ENCODE measurements around the gene SCFD2. TPM values are rescaled to one million over a fixed set of nuclear protein-coding genes. Genes with fewer than 3 reads are reported as not detected.
"Not testable (repeated sequence)": the region's sequence is repeated elsewhere in the genome, so short reads cannot be mapped to it uniquely, and the experiment has no call there.

The SCFD2 gene
- total and polyA plus RNA-seq, 2 experiments from 2014 or later, result 30.7 to 33.2 TPM

DNA sequence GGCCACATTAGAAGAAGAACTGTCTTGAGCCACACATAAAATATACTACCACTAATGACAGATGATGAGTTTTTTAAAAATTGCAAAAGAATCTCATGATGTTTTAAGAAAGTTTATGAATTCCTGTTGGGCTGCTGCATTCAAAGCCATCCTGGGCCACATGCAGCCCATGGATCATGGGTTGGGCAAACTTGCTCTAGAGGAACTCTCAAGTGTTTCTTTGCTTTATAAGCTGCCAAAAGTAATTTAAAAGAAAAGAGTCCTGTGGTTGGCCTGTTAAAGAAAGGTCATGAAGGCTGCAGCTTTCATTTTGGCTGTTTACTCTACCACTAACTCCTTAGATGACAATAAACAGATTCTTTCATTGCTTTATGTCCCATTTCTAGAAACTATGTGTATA lies 218.2 kb downstream of the SCFD2 start:
- no peak overlapping the region for H3K4me2 ChIP-seq (ENCODE audit: unreplicated experiment)
- no peaks in the 10 kb centered on the region for H3K27me3 ChIP-seq (replicated peaks; ENCODE audit: insufficient read depth)
- no peak for TF ChIP-seq EZH2 (IDR thresholded peaks at IDR 0.05; ENCODE audit: insufficient read depth, poor library complexity, severe bottlenecking)
- no peak for TF ChIP-seq EZH2phosphoT487 (IDR thresholded peaks at IDR 0.05; ENCODE audit: insufficient read depth, low read depth)
- no peaks in the 10 kb centered on the region for H3K9me3 ChIP-seq (ENCODE audit: low read depth)
- no peak overlapping the region for H3K4me3 ChIP-seq
- in situ Hi-C loops (cut with MboI), result no loop called here
- H3K9me2 ChIP-seq (ENCODE audit: insufficient read depth), result peaks cover 5% of the 10 kb centered on the region; the same call in 1 of the 2 replicates
- no peak overlapping the region for H2AFZ ChIP-seq
- peaks cover 13% of the 10 kb centered on the region for H3K79me2 ChIP-seq (ENCODE audit: insufficient read depth)
- peaks cover 9% of the 10 kb centered on the region; the same call in 1 of the 2 replicates for H3K36me3 ChIP-seq (ENCODE audit: low read depth)
- DNase-seq, result no peak
- no peak overlapping the region for H3K9ac ChIP-seq
- H3K27ac ChIP-seq, result no peak overlapping the region
- no peaks in the 10 kb centered on the region for H3F3A ChIP-seq (ENCODE audit: insufficient read depth)
- 0 out of 2 replicates have a peak, but pooled peaks cover 8% of the 10 kb centered on the region for H3K4me1 ChIP-seq (ENCODE audit: insufficient read depth)
- H4K20me1 ChIP-seq (ENCODE audit: insufficient read depth), result no peaks in the 10 kb centered on the region

DNA sequence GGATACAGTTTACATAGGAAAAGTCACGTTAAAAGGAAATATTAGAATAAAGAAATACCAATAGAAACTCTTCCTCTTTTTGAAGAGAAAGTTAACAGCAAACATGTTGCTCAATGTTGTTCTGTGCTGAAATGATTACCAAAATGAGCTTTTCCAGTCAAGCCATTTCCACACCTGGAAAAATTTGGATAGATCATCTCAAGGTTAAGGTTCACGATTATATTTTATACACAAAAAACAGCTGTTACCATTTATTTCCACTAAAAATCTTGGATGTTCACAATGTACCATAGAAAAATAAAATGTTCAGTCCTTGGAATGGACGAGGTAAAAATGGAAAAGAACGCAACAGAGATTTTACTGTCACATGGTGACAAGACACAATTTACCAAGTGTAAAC lies 218.7 kb downstream of the SCFD2 start:
- no peaks in the 10 kb centered on the region for H3K9me3 ChIP-seq (ENCODE audit: low read depth)
- H3K4me1 ChIP-seq (ENCODE audit: insufficient read depth), result 0 out of 2 replicates have a peak, but pooled peaks cover 8% of the 10 kb centered on the region
- no peak overlapping the region for H3K4me2 ChIP-seq (ENCODE audit: unreplicated experiment)
- no peak overlapping the region for H3K9ac ChIP-seq
- TF ChIP-seq EZH2 (IDR thresholded peaks at IDR 0.05; ENCODE audit: insufficient read depth, poor library complexity, severe bottlenecking) (no peak), EZH2phosphoT487 (IDR thresholded peaks at IDR 0.05; ENCODE audit: insufficient read depth, low read depth) (no peak)
- DNase-seq, result no peak
- H2AFZ ChIP-seq, result no peak overlapping the region
- WGBS, 2 experiments (ENCODE audit: low coverage in 1 of 2, low lambda C conversion rate in 2 of 2, missing lambda C conversion rate in 2 of 2), result 94 to 98% methylated on average over 4 of the region's 4 CpGs
- no peaks in the 10 kb centered on the region for H3K27me3 ChIP-seq (replicated peaks; ENCODE audit: insufficient read depth)
- H3F3A ChIP-seq (ENCODE audit: insufficient read depth), result no peaks in the 10 kb centered on the region
- peaks cover 9% of the 10 kb centered on the region; the same call in 1 of the 2 replicates for H3K36me3 ChIP-seq (ENCODE audit: low read depth)
- H4K20me1 ChIP-seq (ENCODE audit: insufficient read depth), result no peaks in the 10 kb centered on the region
- H3K79me2 ChIP-seq (ENCODE audit: insufficient read depth), result peaks cover 13% of the 10 kb centered on the region
- no peak overlapping the region for H3K4me3 ChIP-seq
- no peak overlapping the region for H3K27ac ChIP-seq
- in situ Hi-C loops (cut with MboI), result no loop called here
- peaks cover 2% of the 10 kb centered on the region; the same call in 1 of the 2 replicates for H3K9me2 ChIP-seq (ENCODE audit: insufficient read depth)

DNA sequence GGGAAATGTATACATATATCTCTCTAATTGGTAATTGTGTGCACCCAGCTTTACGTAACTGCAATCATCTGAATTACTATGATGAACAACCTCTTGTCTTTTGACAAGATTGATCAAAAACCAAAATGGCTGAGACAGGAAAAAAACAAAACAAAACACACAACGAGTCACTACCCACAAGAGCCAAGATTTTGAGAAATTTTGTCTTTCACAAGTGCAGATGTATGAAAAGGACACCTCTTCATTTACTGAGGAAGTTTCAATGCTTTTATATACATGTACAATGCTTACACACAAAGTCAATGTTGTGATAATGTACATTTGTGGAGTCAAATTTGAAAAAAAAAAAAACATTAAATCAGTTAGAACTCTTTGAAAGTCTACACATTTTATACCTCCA lies 224.6 kb downstream of the SCFD2 start:
- no peak overlapping the region for H2AFZ ChIP-seq
- H3K27ac ChIP-seq, result no peak overlapping the region
- 0 out of 2 replicates have a peak, but pooled peaks cover 6% of the 10 kb centered on the region for H3K79me2 ChIP-seq (ENCODE audit: insufficient read depth)
- H3K9me2 ChIP-seq (ENCODE audit: insufficient read depth), result no peaks in the 10 kb centered on the region
- no peaks in the 10 kb centered on the region for H3F3A ChIP-seq (ENCODE audit: insufficient read depth)
- TF ChIP-seq EZH2phosphoT487 (IDR thresholded peaks at IDR 0.05; ENCODE audit: insufficient read depth, low read depth) (no peak), EZH2 (IDR thresholded peaks at IDR 0.05; ENCODE audit: insufficient read depth, poor library complexity, severe bottlenecking) (no peak)
- WGBS, 2 experiments (ENCODE audit: low coverage in 1 of 2, low lambda C conversion rate in 2 of 2, missing lambda C conversion rate in 2 of 2), result 62 to 64% methylated on average over 2 of the region's 2 CpGs
- no peak overlapping the region for H3K9ac ChIP-seq
- H3K9me3 ChIP-seq (ENCODE audit: low read depth), result no peaks in the 10 kb centered on the region
- H3K27me3 ChIP-seq (replicated peaks; ENCODE audit: insufficient read depth), result no peaks in the 10 kb centered on the region
- peaks cover 9% of the 10 kb centered on the region; the same call in 1 of the 2 replicates for H3K36me3 ChIP-seq (ENCODE audit: low read depth)
- in situ Hi-C loops (cut with MboI), result no loop called here
- H4K20me1 ChIP-seq (ENCODE audit: insufficient read depth), result no peaks in the 10 kb centered on the region
- no peaks in the 10 kb centered on the region for H3K4me1 ChIP-seq (ENCODE audit: insufficient read depth)
- peak; percentile 7 for DNase-seq
- H3K4me2 ChIP-seq (ENCODE audit: unreplicated experiment), result no peak overlapping the region
- H3K4me3 ChIP-seq, result no peak overlapping the region

DNA sequence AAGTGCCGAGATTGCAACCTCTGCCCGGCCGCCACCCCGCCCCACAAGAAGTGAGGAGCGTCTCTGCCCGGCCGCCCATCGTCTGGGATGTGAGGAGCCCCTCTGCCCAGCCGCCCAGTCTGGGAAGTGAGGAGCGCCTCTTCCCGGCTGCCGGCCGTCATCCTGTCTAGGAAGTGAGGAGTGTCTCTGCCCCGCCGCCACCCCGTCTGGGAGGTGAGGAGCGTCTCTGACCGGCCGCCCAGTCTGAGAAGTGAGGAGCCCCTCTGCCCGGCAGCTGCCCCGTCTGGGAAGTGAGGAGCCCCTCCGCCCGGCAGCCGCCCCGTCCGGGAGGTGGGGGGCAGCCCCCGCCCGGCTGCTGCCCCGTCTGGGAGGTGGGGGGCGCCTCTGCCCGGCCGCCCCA lies 226.6 kb downstream of the SCFD2 start:
- H3K27ac ChIP-seq; DNase-seq; in situ Hi-C loops (cut with MboI); H3K4me1 ChIP-seq (ENCODE audit: insufficient read depth); H3K27me3 ChIP-seq (replicated peaks; ENCODE audit: insufficient read depth); H3K9me3 ChIP-seq (ENCODE audit: low read depth); H3K36me3 ChIP-seq (ENCODE audit: low read depth); H3K9ac ChIP-seq; H3K4me3 ChIP-seq; H4K20me1 ChIP-seq (ENCODE audit: insufficient read depth); H3K79me2 ChIP-seq (ENCODE audit: insufficient read depth); H2AFZ ChIP-seq; H3K9me2 ChIP-seq (ENCODE audit: insufficient read depth); H3K4me2 ChIP-seq (ENCODE audit: unreplicated experiment); H3F3A ChIP-seq (ENCODE audit: insufficient read depth): not testable (repeated sequence)
- 96 to 98% methylated on average over 9 to 32 of the region's 32 CpGs for WGBS, 2 experiments (ENCODE audit: low coverage in 1 of 2, low lambda C conversion rate in 2 of 2, missing lambda C conversion rate in 2 of 2)

DNA sequence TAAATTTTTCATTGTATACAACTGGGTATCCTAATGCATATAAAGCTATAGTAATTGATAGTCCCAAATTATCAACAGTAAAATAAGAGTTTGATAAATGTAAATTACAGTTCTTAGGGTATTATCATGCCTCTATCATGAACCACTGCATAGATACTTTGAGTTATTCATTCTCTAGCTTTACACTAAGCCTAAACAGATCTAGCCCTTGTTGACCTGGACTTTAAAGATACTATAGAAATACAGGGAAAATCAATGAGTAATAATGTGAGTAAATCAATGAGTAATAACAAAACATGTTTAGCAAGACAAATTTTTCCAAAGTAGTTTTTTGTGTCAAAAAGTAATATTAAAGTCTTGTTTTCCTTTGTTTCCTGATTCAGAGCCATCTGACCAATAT lies 228.4 kb downstream of the SCFD2 start:
- H4K20me1 ChIP-seq (ENCODE audit: insufficient read depth), result no peaks in the 10 kb centered on the region
- H3K36me3 ChIP-seq (ENCODE audit: low read depth), result no peaks in the 10 kb centered on the region
- H3F3A ChIP-seq (ENCODE audit: insufficient read depth), result no peaks in the 10 kb centered on the region
- no peak overlapping the region for H2AFZ ChIP-seq
- no peaks in the 10 kb centered on the region for H3K27me3 ChIP-seq (replicated peaks; ENCODE audit: insufficient read depth)
- no peak for TF ChIP-seq EZH2 (IDR thresholded peaks at IDR 0.05; ENCODE audit: insufficient read depth, poor library complexity, severe bottlenecking)
- no peak for TF ChIP-seq EZH2phosphoT487 (IDR thresholded peaks at IDR 0.05; ENCODE audit: insufficient read depth, low read depth)
- in situ Hi-C loops (cut with MboI), result no loop called here
- H3K27ac ChIP-seq, result no peak overlapping the region
- H3K9ac ChIP-seq, result no peak overlapping the region
- 0 out of 2 replicates have a peak, but pooled peaks cover 6% of the 10 kb centered on the region for H3K79me2 ChIP-seq (ENCODE audit: insufficient read depth)
- DNase-seq, result no peak
- H3K4me3 ChIP-seq, result no peak overlapping the region
- no peak overlapping the region for H3K4me2 ChIP-seq (ENCODE audit: unreplicated experiment)
- no peaks in the 10 kb centered on the region for H3K9me3 ChIP-seq (ENCODE audit: low read depth)
- no peaks in the 10 kb centered on the region for H3K9me2 ChIP-seq (ENCODE audit: insufficient read depth)
- peaks cover 3% of the 10 kb centered on the region; the same call in 1 of the 2 replicates for H3K4me1 ChIP-seq (ENCODE audit: insufficient read depth)
